Adrenal gland (tissue), 12 donors: Measurements from ENCODE around the gene SLC52A3. TPM values are rescaled to one million over a fixed set of nuclear protein-coding genes. Genes with fewer than 3 reads are reported as not detected.

ENCODE experiments used
- DNase-seq, 7 donors: peaks; one replicate each; pipeline ENCODE4 v3.0.0-alpha.2; 2019 to 2020
- H3K27ac ChIP-seq, 5 donors: fragments of 200-600 bp; sonication (generic) in 4 of 5; 1 replicate in 3 of 5; 2 replicates in 2 of 5; pipeline versions ENCODE4 v1.5.1 to v1.8.0; 2016 to 2020; ENCODE audit warnings: mild to moderate bottlenecking in 1 of 5
- H3K27me3 ChIP-seq: fragments of 200-600 bp; 2 replicates; pipeline ENCODE4 v1.8.0; 2021
- H3K36me3 ChIP-seq, 2 donors: fragments of 200-600 bp; replicated peaks in 1 of 2; 1 replicate in 1 of 2; 2 replicates in 1 of 2; pipeline versions ENCODE4 v1.5.1 to v1.8.0; 2018 to 2022
- H3K4me1 ChIP-seq, 2 donors: fragments of 200-600 bp; replicated peaks in 1 of 2; 1 replicate in 1 of 2; 2 replicates in 1 of 2; pipeline versions ENCODE4 v1.5.1 to v1.8.0; 2018 to 2021
- H3K4me3 ChIP-seq, 4 donors: fragments of 200-600 bp; sonication (generic) in 3 of 4; one replicate each; pipeline ENCODE4 v1.5.1; 2016 to 2018
- H3K9me3 ChIP-seq, 3 donors: fragments of 200-600 bp; sonication (generic) in 1 of 3; replicated peaks in 1 of 3; 1 replicate in 2 of 3; 2 replicates in 1 of 3; pipeline versions ENCODE4 v1.5.1 to v1.8.0; 2016 to 2021
- POLR2A ChIP-seq, 2 donors: fragments of 450-650 bp; IDR thresholded peaks; one replicate each; pipeline ENCODE4 v1.6.1; 2017; ENCODE audit warnings: antibody characterized with exemption in 2 of 2, mild to moderate bottlenecking in 2 of 2, moderate library complexity in 1 of 2
- WGBS, 4 donors: extraction: QIAGEN DNeasy Blood & Tissue Kit in 2 of 4; methylation state at CpG; one replicate each; pipeline versions ENCODE4 v1.1.5 to v1.1.7; 2013 to 2017; 5-methylcytosine and 5-hydroxymethylcytosine counted together
- intact Hi-C, 2 donors: fragments of 100-400 bp; cut with DNase I; formaldehyde crosslinking; loops; one replicate each; pipeline versions ENCODE4 v1.14.1 to v1.15.0; 2022 to 2023
- polyA plus RNA-seq, 3 donors: library from polyadenylated mRNA; stranded (reverse); fragments of 200-250 nt in 2 of 3; fragments of 350-450 nt in 1 of 3; fragmentation: Illumina TruSeq in 1 of 3; extraction: RNeasy Lipid Tissue Mini Kit (QIAGEN cat#74804) in 1 of 3; gene quantifications; one replicate each; pipeline ENCODE4 v1.2.3, GENCODE V29; 2013 to 2014
- total RNA-seq, 9 donors: library from RNA; depleted of rRNA in 4 of 9; stranded (reverse); fragments of >200 nt in 4 of 9; fragments of 120-200 nt in 1 of 9; fragmentation: NEBNext Ultra II Directional in 1 of 9; extraction: Animal tissue kit (Norgen Biotek cat#: 25700) in 1 of 9; gene quantifications; one replicate each; pipeline versions ENCODE4 v1.1.0 to v1.2.4, GENCODE V29; 2013 to 2023
- TF ChIP-seq, protein P1 (sequence below), 6 experiments: fragments of 450-650 bp in 4 of 6; fragments of 200-600 bp in 2 of 6; sonication (generic) in 1 of 6; IDR thresholded peaks; 1 replicate in 5 of 6; 2 replicates in 1 of 6; pipeline versions ENCODE4 v1.5.1 to v1.8.0; 2016 to 2021; ENCODE audit warnings: antibody characterized with exemption in 6 of 6, mild to moderate bottlenecking in 2 of 6, moderate library complexity in 1 of 6
- donor health status: healthy with polysubstance abuse.
- donor health status: Bipolar disorder and iron deficiency.
- donor health status: DM: yes; HTN: yes; CAD: no.
- donor health status: DM: no; HTN: no; CAD: no.
- donor health status: DM: no; HTN: no; CAD: no.
- donor health status: DM: yes; HTN: yes; CAD: no.

Gene SLC52A3
- total and polyA plus RNA-seq, 12 donors, result 0.05 to 1.2 (median 0.25) TPM; not detected in 1

DNA sequence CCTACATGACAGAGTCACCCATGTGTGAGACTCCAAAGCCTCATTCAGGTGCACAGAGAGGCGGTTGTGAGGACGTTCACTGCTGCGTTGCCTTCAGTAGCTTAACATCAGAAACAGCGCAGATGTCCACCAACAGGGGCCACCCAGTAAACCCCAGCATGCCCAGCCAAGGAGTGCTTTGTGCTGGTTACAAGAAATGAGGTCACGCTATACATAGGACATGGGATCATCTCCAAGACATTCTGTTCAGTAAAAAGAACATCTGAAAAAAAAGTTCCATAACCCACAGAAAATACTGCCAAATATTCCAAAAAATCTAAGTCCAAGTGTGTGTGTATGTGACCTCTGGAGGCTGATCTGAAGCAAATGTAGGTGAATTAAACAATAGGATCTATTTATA lies 16.0 kb downstream of the SLC52A3 start:
- no peaks in the 10 kb centered on the region for H3K9me3 ChIP-seq
- no peaks in the 10 kb centered on the region for H3K36me3 ChIP-seq
- no peak overlapping the region for H3K27ac ChIP-seq
- no peak for TF ChIP-seq POLR2A (IDR thresholded peaks at IDR 0.05)
- TF ChIP-seq, protein P1, sequence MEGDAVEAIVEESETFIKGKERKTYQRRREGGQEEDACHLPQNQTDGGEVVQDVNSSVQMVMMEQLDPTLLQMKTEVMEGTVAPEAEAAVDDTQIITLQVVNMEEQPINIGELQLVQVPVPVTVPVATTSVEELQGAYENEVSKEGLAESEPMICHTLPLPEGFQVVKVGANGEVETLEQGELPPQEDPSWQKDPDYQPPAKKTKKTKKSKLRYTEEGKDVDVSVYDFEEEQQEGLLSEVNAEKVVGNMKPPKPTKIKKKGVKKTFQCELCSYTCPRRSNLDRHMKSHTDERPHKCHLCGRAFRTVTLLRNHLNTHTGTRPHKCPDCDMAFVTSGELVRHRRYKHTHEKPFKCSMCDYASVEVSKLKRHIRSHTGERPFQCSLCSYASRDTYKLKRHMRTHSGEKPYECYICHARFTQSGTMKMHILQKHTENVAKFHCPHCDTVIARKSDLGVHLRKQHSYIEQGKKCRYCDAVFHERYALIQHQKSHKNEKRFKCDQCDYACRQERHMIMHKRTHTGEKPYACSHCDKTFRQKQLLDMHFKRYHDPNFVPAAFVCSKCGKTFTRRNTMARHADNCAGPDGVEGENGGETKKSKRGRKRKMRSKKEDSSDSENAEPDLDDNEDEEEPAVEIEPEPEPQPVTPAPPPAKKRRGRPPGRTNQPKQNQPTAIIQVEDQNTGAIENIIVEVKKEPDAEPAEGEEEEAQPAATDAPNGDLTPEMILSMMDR (IDR thresholded peaks at IDR 0.05), result no peak
- H3K4me3 ChIP-seq, result no peak overlapping the region
- intact Hi-C loops, result no loop called here
- H3K27me3 ChIP-seq, result peaks cover 1% of the 10 kb centered on the region
- 72 to 84% (median 76%) methylated on average over 5 of the region's 5 CpGs for WGBS, 4 donors
- no peak for DNase-seq
- H3K4me1 ChIP-seq, result no peaks in the 10 kb centered on the region

DNA sequence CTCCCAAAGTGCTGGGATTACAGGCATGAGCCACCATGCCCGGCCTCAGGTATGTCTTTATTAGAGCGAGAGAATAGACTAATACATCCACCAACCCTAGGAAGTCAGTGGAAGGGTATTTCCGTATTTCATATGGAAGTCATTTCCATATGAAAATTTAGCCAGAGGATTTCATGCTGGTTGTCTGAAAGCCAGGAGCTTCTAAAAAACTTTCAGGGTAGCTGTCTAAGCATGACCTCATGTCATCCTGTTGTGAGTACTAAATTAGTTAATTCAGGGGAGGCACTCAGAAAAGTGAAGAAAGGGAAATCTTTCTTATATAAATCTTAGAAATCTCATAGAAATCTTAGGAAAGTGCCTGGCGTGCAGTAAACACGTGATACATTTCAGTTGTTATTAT lies 16.5 kb downstream of the SLC52A3 start:
- Histone ChIP-seq H3K4me3 (no peak overlapping the region), H3K36me3 (no peaks in the 10 kb centered on the region), H3K9me3 (no peaks in the 10 kb centered on the region), H3K4me1 (no peaks in the 10 kb centered on the region), H3K27ac (no peak overlapping the region), H3K27me3 (peaks cover 2% of the 10 kb centered on the region)
- TF ChIP-seq, protein P1 (IDR thresholded peaks at IDR 0.05), result no peak
- TF ChIP-seq POLR2A (IDR thresholded peaks at IDR 0.05), result no peak
- 72 to 82% (median 78%) methylated on average over 5 of the region's 5 CpGs for WGBS, 4 donors
- intact Hi-C loops, result no loop called here
- DNase-seq, result no peak

DNA sequence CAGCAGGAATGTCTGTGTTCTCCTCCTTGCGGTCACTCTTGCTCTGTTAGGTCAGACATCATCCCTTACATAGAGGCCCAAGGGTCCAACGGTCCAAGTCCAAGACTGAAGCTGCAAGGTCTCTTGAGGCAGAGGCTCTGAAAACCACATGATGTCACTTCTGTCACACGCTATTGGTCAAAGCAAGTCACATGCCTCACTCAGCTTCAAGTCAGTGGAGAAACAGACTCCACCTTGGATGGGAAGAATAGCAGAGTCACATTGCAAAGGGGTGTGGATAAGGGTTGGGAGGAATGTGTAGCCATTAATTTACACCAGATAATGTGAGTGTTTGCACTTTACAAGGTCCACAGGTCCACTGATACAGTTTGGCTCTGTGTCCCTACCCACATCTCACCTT lies 17.5 kb downstream of the SLC52A3 start:
- WGBS, 4 donors, result 60 to 81% (median 79%) methylated on average over 2 to 3 of the region's 3 CpGs
- Histone ChIP-seq H3K36me3 (no peaks in the 10 kb centered on the region), H3K4me3 (no peak overlapping the region), H3K27ac (no peak overlapping the region), H3K27me3 (peaks cover 3% of the 10 kb centered on the region), H3K4me1 (no peaks in the 10 kb centered on the region), H3K9me3 (no peaks in the 10 kb centered on the region)
- no peak for DNase-seq
- TF ChIP-seq, protein P1 (IDR thresholded peaks at IDR 0.05), result no peak
- no peak for TF ChIP-seq POLR2A (IDR thresholded peaks at IDR 0.05)
- intact Hi-C loops, result no loop called here

DNA sequence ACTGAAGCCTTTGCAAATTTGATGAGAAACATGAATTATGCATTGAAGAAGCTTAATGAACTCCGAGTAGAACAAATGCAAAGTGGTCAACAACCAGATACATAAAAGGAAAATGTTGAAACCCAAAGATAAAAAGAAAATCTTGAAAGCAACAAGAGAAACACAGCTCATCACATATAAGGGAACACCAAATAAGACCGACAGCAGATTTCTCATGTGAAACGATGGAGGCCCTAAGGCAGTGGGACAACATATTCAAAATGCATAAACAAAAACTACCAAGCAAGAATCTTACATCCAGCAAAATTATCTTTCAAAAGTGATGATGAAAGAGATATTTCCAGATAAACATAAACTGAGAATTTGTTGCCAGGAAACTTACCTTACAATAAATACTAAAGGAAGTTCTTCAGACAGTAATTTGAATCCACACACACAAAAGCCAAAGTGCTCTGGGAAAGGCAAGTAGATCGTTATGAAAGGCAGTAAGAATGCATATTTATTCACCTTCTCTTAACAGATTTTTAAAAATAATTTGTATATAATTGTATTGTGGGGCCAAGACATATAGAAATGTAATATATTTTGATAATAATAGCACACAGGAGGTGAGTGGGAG lies 22.5 kb downstream of the SLC52A3 start:
- no peak overlapping the region for H3K27ac ChIP-seq
- no peaks in the 10 kb centered on the region for H3K4me1 ChIP-seq
- peaks cover 3% of the 10 kb centered on the region for H3K27me3 ChIP-seq
- 77 to 91% (median 85%) methylated on average over 4 of the region's 4 CpGs for WGBS, 4 donors
- H3K9me3 ChIP-seq, result peaks cover 0 to 7% (median 0%) of the 10 kb centered on the region in 3 donors
- no peak for TF ChIP-seq POLR2A (IDR thresholded peaks at IDR 0.05)
- TF ChIP-seq, protein P1 (IDR thresholded peaks at IDR 0.05), result no peak
- H3K4me3 ChIP-seq, result no peak overlapping the region
- H3K36me3 ChIP-seq, result no peaks in the 10 kb centered on the region
- intact Hi-C loops, result no loop called here
- DNase-seq, result no peak
